Gastrocnemius medialis (tissue), 4 donors: ENCODE data around the gene GSTA4. TPM values are rescaled to one million over a fixed set of nuclear protein-coding genes. Genes with fewer than 3 reads are reported as not detected.
"Not testable (repeated sequence)": the region's sequence is repeated elsewhere in the genome, so short reads cannot be mapped to it uniquely, and the experiment has no call there.

Experiments
- ATAC-seq, 2 donors: fragments of 150-250 bp; one replicate each; pipeline ENCODE4 v1.9.1; 2016
- DNase-seq, 2 donors: peaks; one replicate each; pipeline ENCODE4 v3.0.0-alpha.2; 2019
- H3K27ac ChIP-seq, 4 donors: fragments of 200-600 bp; sonication (generic); 1 replicate in 1 of 4; 2 replicates in 3 of 4; pipeline ENCODE4 v1.5.1; 2016 to 2018; ENCODE audit warnings: mild to moderate bottlenecking in 2 of 4, moderate library complexity in 1 of 4
- H3K27me3 ChIP-seq, 3 donors: fragments of 200-600 bp; sonication (generic) in 2 of 3; 1 replicate in 1 of 3; 2 replicates in 2 of 3; pipeline versions ENCODE4 v1.5.1 to v1.6.0; 2016 to 2019; ENCODE audit warnings: mild to moderate bottlenecking in 1 of 3, moderate library complexity in 1 of 3
- H3K36me3 ChIP-seq, 2 donors: fragments of 200-600 bp; sonication (generic) in 1 of 2; one replicate each; pipeline ENCODE4 v1.5.1; 2017 to 2018
- H3K4me1 ChIP-seq, 2 donors: fragments of 200-600 bp; sonication (generic) in 1 of 2; one replicate each; pipeline ENCODE4 v1.5.1; 2016 to 2017; ENCODE audit warnings: mild to moderate bottlenecking in 2 of 2
- H3K4me3 ChIP-seq, 4 donors: fragments of 200-600 bp; sonication (generic) in 3 of 4; 1 replicate in 1 of 4; 2 replicates in 3 of 4; pipeline ENCODE4 v1.5.1; 2016 to 2019; ENCODE audit warnings: mild to moderate bottlenecking in 2 of 4
- H3K9me3 ChIP-seq, 3 donors: fragments of 200-600 bp; sonication (generic) in 2 of 3; 1 replicate in 1 of 3; 2 replicates in 2 of 3; pipeline ENCODE4 v1.5.1; 2016 to 2019
- CTCF ChIP-seq, 5 experiments: fragments of 450-650 bp in 3 of 5; fragments of 200-600 bp in 2 of 5; sonication (generic) in 2 of 5; IDR thresholded peaks in 4 of 5; conservative IDR thresholded peaks in 1 of 5; 1 replicate in 4 of 5; 2 replicates in 1 of 5; pipeline ENCODE4 v1.5.1; 2016 to 2019; ENCODE audit warnings: antibody characterized with exemption in 5 of 5, mild to moderate bottlenecking in 3 of 5, moderate library complexity in 3 of 5
- POLR2A ChIP-seq, 2 donors: fragments of 450-650 bp; IDR thresholded peaks; one replicate each; pipeline ENCODE4 v1.6.1; 2017; ENCODE audit warnings: antibody characterized with exemption in 2 of 2, mild to moderate bottlenecking in 2 of 2, moderate library complexity in 2 of 2
- in situ Hi-C, 4 donors: fragments of 200-750 bp; cut with MboI; loops; one replicate each; pipeline versions ENCODE4 v1.15.0 to v1.8.0; 2017; ENCODE audit warnings: low sequenced_read_pairs in 4 of 4
- intact Hi-C: fragments of 100-400 bp; cut with DNase I; formaldehyde crosslinking; loops from one replicate; pipeline ENCODE4 v1.15.1; 2023; ENCODE audit warnings: low total_unique reads
- total RNA-seq, 4 donors: library from RNA; depleted of rRNA; stranded (reverse); fragments of >200 nt; gene quantifications; one replicate each; pipeline versions ENCODE4 v1.1.0 to v1.2.3, GENCODE V29; 2016

GSTA4 gene
- total RNA-seq, 4 donors from 2014 or later: 3.5 to 11.6 (median 10.0) TPM

- intact Hi-C loops (no loop called here), in situ Hi-C loops (no loop called here)
- DNase-seq: no peak
- Histone ChIP-seq H3K4me1 (no peaks in the 10 kb centered on the region), H3K9me3 (no peaks in the 10 kb centered on the region), H3K36me3 (no peaks in the 10 kb centered on the region), H3K27me3 (no peaks in the 10 kb centered on the region), H3K4me3 (no peak overlapping the region), H3K27ac (no peak overlapping the region)
- no peak for ATAC-seq
- TF ChIP-seq CTCF (IDR thresholded peaks at IDR 0.05 in 4 of 5, conservative IDR thresholded peaks at IDR 0.05 in 1 of 5) (no peak), POLR2A (IDR thresholded peaks at IDR 0.05) (no peak)
These were observed 36.4 kb downstream of the GSTA4 start for GRCh38 chr6:52958546-52959255.

GRCh38 chr6:52955871-52956270 is 39.2 kb downstream of the GSTA4 start:
- in situ Hi-C loops: no loop called here
- H3K4me1 ChIP-seq: no peaks in the 10 kb centered on the region
- H3K27ac ChIP-seq: no peak overlapping the region
- H3K27me3 ChIP-seq: no peaks in the 10 kb centered on the region
- DNase-seq: no peak
- TF ChIP-seq POLR2A (IDR thresholded peaks at IDR 0.05) (no peak), CTCF (IDR thresholded peaks at IDR 0.05 in 4 of 5, conservative IDR thresholded peaks at IDR 0.05 in 1 of 5) (no peak)
- no peaks in the 10 kb centered on the region for H3K9me3 ChIP-seq
- intact Hi-C loops: no loop called here
- H3K36me3 ChIP-seq: no peaks in the 10 kb centered on the region
- ATAC-seq: no peak
- H3K4me3 ChIP-seq: no peak overlapping the region

GRCh38 chr6:52953911-52954839 is 40.9 kb downstream of the GSTA4 start:
- Histone ChIP-seq H3K36me3 (no peaks in the 10 kb centered on the region), H3K27me3 (no peaks in the 10 kb centered on the region), H3K9me3 (no peaks in the 10 kb centered on the region), H3K4me1 (no peaks in the 10 kb centered on the region), H3K4me3 (no peak overlapping the region), H3K27ac (no peak overlapping the region)
- TF ChIP-seq CTCF (IDR thresholded peaks at IDR 0.05 in 4 of 5, conservative IDR thresholded peaks at IDR 0.05 in 1 of 5): no peak
- no peak for TF ChIP-seq POLR2A (IDR thresholded peaks at IDR 0.05)
- in situ Hi-C loops (no loop called here), intact Hi-C loops (no loop called here)
- ATAC-seq (no peak), DNase-seq (no peak)

GRCh38 chr6:52946306-52946705 is 48.8 kb downstream of the GSTA4 start:
- Histone ChIP-seq H3K27me3 (no peaks in the 10 kb centered on the region), H3K27ac (no peak overlapping the region), H3K4me1 (no peaks in the 10 kb centered on the region), H3K9me3 (no peaks in the 10 kb centered on the region), H3K4me3 (no peak overlapping the region), H3K36me3 (no peaks in the 10 kb centered on the region)
- ATAC-seq: no peak
- in situ Hi-C loops (no loop called here), intact Hi-C loops (no loop called here)
- TF ChIP-seq POLR2A (IDR thresholded peaks at IDR 0.05) (no peak), CTCF (IDR thresholded peaks at IDR 0.05 in 4 of 5, conservative IDR thresholded peaks at IDR 0.05 in 1 of 5) (no peak)
- no peak for DNase-seq

- H3K4me3 ChIP-seq, ATAC-seq, H3K36me3 ChIP-seq, DNase-seq, H3K4me1 ChIP-seq, intact Hi-C loops, H3K27ac ChIP-seq, H3K27me3 ChIP-seq, H3K9me3 ChIP-seq, in situ Hi-C loops: not testable (repeated sequence)
These were observed 52.3 kb downstream of the GSTA4 start for GRCh38 chr6:52942821-52943220.
